ENCODE data around the gene DDAH2.

DDAH2 gene

DNA sequence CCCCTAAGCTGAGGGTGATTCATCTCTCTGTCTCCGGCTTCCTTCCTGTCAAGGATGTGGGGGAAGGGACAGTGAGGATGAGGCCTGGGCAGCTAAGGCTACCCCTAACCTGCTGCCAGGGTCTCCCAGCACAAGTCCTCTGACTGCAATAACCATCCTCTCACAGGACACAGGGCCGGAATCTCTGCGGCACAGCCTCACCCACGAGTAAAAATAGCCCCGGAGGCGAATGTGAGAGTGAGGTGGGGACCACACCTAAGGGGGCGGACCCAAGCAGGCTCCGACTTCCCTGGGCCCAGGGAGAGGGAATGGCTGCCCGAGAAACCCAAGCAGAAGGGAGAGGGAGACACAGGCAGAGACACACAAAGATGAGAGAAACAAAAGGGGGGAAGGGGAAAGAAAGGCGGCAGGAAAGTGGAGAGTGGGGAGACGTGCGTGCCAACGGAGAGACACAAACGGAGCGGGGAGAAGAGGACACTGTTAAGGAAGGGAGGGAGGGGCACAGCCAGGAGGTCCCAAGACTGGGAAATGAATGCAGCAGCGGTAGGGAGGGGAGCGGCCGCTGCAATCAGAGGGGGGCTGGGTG lies 5.8 kb upstream of the DDAH2 start (continued):
- TF ChIP-seq, protein P1, sequence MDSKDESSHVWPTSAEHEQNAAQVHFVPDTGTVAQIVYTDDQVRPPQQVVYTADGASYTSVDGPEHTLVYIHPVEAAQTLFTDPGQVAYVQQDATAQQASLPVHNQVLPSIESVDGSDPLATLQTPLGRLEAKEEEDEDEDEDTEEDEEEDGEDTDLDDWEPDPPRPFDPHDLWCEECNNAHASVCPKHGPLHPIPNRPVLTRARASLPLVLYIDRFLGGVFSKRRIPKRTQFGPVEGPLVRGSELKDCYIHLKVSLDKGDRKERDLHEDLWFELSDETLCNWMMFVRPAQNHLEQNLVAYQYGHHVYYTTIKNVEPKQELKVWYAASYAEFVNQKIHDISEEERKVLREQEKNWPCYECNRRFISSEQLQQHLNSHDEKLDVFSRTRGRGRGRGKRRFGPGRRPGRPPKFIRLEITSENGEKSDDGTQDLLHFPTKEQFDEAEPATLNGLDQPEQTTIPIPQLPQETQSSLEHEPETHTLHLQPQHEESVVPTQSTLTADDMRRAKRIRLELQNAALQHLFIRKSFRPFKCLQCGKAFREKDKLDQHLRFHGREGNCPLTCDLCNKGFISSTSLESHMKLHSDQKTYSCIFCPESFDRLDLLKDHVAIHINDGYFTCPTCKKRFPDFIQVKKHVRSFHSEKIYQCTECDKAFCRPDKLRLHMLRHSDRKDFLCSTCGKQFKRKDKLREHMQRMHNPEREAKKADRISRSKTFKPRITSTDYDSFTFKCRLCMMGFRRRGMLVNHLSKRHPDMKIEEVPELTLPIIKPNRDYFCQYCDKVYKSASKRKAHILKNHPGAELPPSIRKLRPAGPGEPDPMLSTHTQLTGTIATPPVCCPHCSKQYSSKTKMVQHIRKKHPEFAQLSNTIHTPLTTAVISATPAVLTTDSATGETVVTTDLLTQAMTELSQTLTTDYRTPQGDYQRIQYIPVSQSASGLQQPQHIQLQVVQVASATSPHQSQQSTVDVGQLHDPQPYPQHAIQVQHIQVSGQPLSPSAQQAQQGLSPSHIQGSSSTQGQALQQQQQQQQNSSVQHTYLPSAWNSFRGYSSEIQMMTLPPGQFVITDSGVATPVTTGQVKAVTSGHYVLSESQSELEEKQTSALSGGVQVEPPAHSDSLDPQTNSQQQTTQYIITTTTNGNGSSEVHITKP (tag by site-specific recombination; IDR thresholded peaks at IDR 0.05) = no peak
- TF ChIP-seq ZNF132 (tag by site-specific recombination; IDR thresholded peaks at IDR 0.05; ENCODE audit: borderline replicate concordance) (no peak), ZNF37A (tag by site-specific recombination; IDR thresholded peaks at IDR 0.05) (no peak), ZNF549 (tag by site-specific recombination; IDR thresholded peaks at IDR 0.05) (no peak), ZXDB (tag by site-specific recombination; IDR thresholded peaks at IDR 0.05) (peak; percentile 51), ZNF10 (tag by site-specific recombination; IDR thresholded peaks at IDR 0.05) (0 out of 2 replicates have a peak, but pooled peaks have one; percentile 29), ZNF658 (tag by site-specific recombination; IDR thresholded peaks at IDR 0.05) (no peak), ZNF112 (tag by site-specific recombination; IDR thresholded peaks at IDR 0.05) (no peak), ZNF239 (tag by site-specific recombination; IDR thresholded peaks at IDR 0.05) (no peak), ZNF837 (tag by site-specific recombination; IDR thresholded peaks at IDR 0.05) (no peak), ZNF248 (tag by site-specific recombination; IDR thresholded peaks at IDR 0.05) (no peak), ZNF510 (tag by site-specific recombination; IDR thresholded peaks at IDR 0.05; ENCODE audit: insufficient replicate concordance) (no peak), ZNF302 (tag by site-specific recombination; IDR thresholded peaks at IDR 0.05; ENCODE audit: low read depth) (no peak), ZNF596 (tag by site-specific recombination; IDR thresholded peaks at IDR 0.05) (no peak), HOXA7 (CRISPR knock-in tag; IDR thresholded peaks at IDR 0.05; ENCODE audit: borderline replicate concordance) (no peak)
- TF ChIP-seq, protein P2, sequence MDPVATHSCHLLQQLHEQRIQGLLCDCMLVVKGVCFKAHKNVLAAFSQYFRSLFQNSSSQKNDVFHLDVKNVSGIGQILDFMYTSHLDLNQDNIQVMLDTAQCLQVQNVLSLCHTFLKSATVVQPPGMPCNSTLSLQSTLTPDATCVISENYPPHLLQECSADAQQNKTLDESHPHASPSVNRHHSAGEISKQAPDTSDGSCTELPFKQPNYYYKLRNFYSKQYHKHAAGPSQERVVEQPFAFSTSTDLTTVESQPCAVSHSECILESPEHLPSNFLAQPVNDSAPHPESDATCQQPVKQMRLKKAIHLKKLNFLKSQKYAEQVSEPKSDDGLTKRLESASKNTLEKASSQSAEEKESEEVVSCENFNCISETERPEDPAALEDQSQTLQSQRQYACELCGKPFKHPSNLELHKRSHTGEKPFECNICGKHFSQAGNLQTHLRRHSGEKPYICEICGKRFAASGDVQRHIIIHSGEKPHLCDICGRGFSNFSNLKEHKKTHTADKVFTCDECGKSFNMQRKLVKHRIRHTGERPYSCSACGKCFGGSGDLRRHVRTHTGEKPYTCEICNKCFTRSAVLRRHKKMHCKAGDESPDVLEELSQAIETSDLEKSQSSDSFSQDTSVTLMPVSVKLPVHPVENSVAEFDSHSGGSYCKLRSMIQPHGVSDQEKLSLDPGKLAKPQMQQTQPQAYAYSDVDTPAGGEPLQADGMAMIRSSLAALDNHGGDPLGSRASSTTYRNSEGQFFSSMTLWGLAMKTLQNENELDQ (tag by site-specific recombination; IDR thresholded peaks at IDR 0.05; ENCODE audit: low read depth) = no peak
- TF ChIP-seq, protein P3, sequence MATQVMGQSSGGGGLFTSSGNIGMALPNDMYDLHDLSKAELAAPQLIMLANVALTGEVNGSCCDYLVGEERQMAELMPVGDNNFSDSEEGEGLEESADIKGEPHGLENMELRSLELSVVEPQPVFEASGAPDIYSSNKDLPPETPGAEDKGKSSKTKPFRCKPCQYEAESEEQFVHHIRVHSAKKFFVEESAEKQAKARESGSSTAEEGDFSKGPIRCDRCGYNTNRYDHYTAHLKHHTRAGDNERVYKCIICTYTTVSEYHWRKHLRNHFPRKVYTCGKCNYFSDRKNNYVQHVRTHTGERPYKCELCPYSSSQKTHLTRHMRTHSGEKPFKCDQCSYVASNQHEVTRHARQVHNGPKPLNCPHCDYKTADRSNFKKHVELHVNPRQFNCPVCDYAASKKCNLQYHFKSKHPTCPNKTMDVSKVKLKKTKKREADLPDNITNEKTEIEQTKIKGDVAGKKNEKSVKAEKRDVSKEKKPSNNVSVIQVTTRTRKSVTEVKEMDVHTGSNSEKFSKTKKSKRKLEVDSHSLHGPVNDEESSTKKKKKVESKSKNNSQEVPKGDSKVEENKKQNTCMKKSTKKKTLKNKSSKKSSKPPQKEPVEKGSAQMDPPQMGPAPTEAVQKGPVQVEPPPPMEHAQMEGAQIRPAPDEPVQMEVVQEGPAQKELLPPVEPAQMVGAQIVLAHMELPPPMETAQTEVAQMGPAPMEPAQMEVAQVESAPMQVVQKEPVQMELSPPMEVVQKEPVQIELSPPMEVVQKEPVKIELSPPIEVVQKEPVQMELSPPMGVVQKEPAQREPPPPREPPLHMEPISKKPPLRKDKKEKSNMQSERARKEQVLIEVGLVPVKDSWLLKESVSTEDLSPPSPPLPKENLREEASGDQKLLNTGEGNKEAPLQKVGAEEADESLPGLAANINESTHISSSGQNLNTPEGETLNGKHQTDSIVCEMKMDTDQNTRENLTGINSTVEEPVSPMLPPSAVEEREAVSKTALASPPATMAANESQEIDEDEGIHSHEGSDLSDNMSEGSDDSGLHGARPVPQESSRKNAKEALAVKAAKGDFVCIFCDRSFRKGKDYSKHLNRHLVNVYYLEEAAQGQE (tag by site-specific recombination; IDR thresholded peaks at IDR 0.05) = 0 out of 2 replicates have a peak, but pooled peaks have one; percentile 5
- TF ChIP-seq, protein P4, sequence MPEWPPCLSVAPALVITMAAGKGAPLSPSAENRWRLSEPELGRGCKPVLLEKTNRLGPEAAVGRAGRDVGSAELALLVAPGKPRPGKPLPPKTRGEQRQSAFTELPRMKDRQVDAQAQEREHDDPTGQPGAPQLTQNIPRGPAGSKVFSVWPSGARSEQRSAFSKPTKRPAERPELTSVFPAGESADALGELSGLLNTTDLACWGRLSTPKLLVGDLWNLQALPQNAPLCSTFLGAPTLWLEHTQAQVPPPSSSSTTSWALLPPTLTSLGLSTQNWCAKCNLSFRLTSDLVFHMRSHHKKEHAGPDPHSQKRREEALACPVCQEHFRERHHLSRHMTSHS (tag by site-specific recombination; IDR thresholded peaks at IDR 0.05) = no peak
- TF ChIP-seq, protein P5, sequence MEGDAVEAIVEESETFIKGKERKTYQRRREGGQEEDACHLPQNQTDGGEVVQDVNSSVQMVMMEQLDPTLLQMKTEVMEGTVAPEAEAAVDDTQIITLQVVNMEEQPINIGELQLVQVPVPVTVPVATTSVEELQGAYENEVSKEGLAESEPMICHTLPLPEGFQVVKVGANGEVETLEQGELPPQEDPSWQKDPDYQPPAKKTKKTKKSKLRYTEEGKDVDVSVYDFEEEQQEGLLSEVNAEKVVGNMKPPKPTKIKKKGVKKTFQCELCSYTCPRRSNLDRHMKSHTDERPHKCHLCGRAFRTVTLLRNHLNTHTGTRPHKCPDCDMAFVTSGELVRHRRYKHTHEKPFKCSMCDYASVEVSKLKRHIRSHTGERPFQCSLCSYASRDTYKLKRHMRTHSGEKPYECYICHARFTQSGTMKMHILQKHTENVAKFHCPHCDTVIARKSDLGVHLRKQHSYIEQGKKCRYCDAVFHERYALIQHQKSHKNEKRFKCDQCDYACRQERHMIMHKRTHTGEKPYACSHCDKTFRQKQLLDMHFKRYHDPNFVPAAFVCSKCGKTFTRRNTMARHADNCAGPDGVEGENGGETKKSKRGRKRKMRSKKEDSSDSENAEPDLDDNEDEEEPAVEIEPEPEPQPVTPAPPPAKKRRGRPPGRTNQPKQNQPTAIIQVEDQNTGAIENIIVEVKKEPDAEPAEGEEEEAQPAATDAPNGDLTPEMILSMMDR (tag by site-specific recombination; IDR thresholded peaks at IDR 0.05) = no peak
- TF ChIP-seq, protein P6, sequence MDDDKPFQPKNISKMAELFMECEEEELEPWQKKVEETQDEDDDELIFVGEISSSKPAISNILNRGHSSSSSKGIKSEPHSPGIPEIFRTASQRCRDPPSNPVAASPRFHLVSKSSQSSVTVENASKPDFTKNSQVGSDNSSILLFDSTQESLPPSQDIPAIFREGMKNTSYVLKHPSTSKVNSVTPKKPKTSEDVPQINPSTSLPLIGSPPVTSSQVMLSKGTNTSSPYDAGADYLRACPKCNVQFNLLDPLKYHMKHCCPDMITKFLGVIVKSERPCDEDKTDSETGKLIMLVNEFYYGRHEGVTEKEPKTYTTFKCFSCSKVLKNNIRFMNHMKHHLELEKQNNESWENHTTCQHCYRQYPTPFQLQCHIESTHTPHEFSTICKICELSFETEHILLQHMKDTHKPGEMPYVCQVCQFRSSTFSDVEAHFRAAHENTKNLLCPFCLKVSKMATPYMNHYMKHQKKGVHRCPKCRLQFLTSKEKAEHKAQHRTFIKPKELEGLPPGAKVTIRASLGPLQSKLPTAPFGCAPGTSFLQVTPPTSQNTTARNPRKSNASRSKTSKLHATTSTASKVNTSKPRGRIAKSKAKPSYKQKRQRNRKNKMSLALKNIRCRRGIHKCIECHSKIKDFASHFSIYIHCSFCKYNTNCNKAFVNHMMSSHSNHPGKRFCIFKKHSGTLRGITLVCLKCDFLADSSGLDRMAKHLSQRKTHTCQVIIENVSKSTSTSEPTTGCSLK (tag by site-specific recombination; IDR thresholded peaks at IDR 0.05) = no peak
- TF ChIP-seq, protein P7, sequence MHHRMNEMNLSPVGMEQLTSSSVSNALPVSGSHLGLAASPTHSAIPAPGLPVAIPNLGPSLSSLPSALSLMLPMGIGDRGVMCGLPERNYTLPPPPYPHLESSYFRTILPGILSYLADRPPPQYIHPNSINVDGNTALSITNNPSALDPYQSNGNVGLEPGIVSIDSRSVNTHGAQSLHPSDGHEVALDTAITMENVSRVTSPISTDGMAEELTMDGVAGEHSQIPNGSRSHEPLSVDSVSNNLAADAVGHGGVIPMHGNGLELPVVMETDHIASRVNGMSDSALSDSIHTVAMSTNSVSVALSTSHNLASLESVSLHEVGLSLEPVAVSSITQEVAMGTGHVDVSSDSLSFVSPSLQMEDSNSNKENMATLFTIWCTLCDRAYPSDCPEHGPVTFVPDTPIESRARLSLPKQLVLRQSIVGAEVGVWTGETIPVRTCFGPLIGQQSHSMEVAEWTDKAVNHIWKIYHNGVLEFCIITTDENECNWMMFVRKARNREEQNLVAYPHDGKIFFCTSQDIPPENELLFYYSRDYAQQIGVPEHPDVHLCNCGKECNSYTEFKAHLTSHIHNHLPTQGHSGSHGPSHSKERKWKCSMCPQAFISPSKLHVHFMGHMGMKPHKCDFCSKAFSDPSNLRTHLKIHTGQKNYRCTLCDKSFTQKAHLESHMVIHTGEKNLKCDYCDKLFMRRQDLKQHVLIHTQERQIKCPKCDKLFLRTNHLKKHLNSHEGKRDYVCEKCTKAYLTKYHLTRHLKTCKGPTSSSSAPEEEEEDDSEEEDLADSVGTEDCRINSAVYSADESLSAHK (tag by site-specific recombination; IDR thresholded peaks at IDR 0.05) = no peak

Data from HEK293 (cell line).